ENCODE results near the gene FAM163B. TPM values are rescaled to one million over a fixed set of nuclear protein-coding genes. Genes with fewer than 3 reads are reported as not detected.

FAM163B gene
- total and polyA plus RNA-seq, 2 of the 8 experiments (the other 6 are each of a cell fraction or from before 2014, with no cell fraction given): 0.63 to 1.0 TPM

- H2BK20ac ChIP-seq (ENCODE audit: low read length): no peak overlapping the region
- 76% methylated on average over 14 of the region's 14 CpGs; no CpG with 5 or more reads in 1 of the 2 experiments for WGBS, 2 experiments (ENCODE audit: extremely low coverage in 1 of 2, insufficient coverage in 1 of 2, insufficient read length in 1 of 2, insufficient replicate concordance in 2 of 2, low coverage in 1 of 2, low lambda C conversion rate in 2 of 2, missing lambda C conversion rate in 1 of 2)
- H3K23me2 ChIP-seq (ENCODE audit: low read depth, low read length): peaks cover 4% of the 10 kb centered on the region; the same call in 1 of the 2 replicates
- H3K79me1 ChIP-seq (ENCODE audit: low read depth, low read length): peaks cover 3% of the 10 kb centered on the region
- H3K4me3 ChIP-seq (ENCODE audit: extremely low read depth in 1 of 4, insufficient read depth in 2 of 4, low read depth in 3 of 4, low read length in 4 of 4): no peak overlapping the region; a peak in 1 of 8 replicates
- H4K91ac ChIP-seq (replicated peaks; ENCODE audit: insufficient read length, low read length): no peak overlapping the region
- no peak overlapping the region for H2BK15ac ChIP-seq (ENCODE audit: low read length)
- CTCF ChIA-PET (ENCODE audit: partially characterized antibody): interaction anchor here (0.7 to 6.7 kb wide), 27 partner anchors 10 to 140 kb away, joined by 3 to 79 read pairs (median 3); partner anchors contain the start of gene ADAMTSL2
- H3K79me2 ChIP-seq (ENCODE audit: control insufficient read depth in 1 of 2, insufficient read depth in 2 of 2, low read length in 2 of 2): no peaks in the 10 kb centered on the region
- no peak overlapping the region for H3K27ac ChIP-seq (ENCODE audit: low read depth, low read length)
- H2AFZ ChIP-seq (ENCODE audit: low read length): no peak overlapping the region
- peaks cover under 1 to 8% (median 7%) of the 10 kb centered on the region in 4 experiments for H3K27me3 ChIP-seq (replicated peaks in 1 of 4; ENCODE audit: control insufficient read depth in 3 of 4, extremely low read depth in 1 of 4, insufficient read depth in 3 of 4, low read length in 3 of 4)
- no peak overlapping the region for H2AK5ac ChIP-seq (ENCODE audit: low read depth, low read length)
- POLR2A ChIA-PET (ENCODE audit: partially characterized antibody): interaction anchor here (1.5 kb wide), 1 partner anchor 39 kb away, joined by 4 read pairs; no protein-coding TSS in a partner anchor
- H3K14ac ChIP-seq (ENCODE audit: insufficient read length): no peak overlapping the region
- H3K4me2 ChIP-seq (ENCODE audit: insufficient read depth in 1 of 2, low read depth in 2 of 2, low read length in 2 of 2): no peak overlapping the region
- H3K4me1 ChIP-seq (replicated peaks in 1 of 4; ENCODE audit: control insufficient read depth in 3 of 4, insufficient read depth in 4 of 4, low read length in 3 of 4): peaks cover 0 to 4% (median 2%) of the 10 kb centered on the region in 4 experiments; a peak in 3 of 7 replicates
- no peak overlapping the region for H4K8ac ChIP-seq (ENCODE audit: extremely low read depth, insufficient read depth, low read length)
- H4K20me1 ChIP-seq (replicated peaks in 1 of 2; ENCODE audit: control insufficient read depth in 1 of 2, insufficient read depth in 2 of 2, low read length in 2 of 2): peaks cover 0 to 8% of the 10 kb centered on the region in 2 experiments
- no peak overlapping the region for H3K56ac ChIP-seq (replicated peaks; ENCODE audit: insufficient read length, low read depth, low read length)
- no peak overlapping the region; the same call in 1 of the 2 replicates for H3K18ac ChIP-seq (ENCODE audit: extremely low read depth, low read length)
- peaks cover 0 to 3% (median 0%) of the 10 kb centered on the region in 4 experiments; a peak in 1 of 8 replicates for H3K36me3 ChIP-seq (ENCODE audit: control insufficient read depth in 2 of 4, insufficient read depth in 4 of 4, low read length in 3 of 4)
- H2BK12ac ChIP-seq (ENCODE audit: low read depth, low read length): no peak overlapping the region
- H3K4ac ChIP-seq (replicated peaks; ENCODE audit: insufficient read length, low read depth, low read length): no peak overlapping the region
- H3K23ac ChIP-seq (ENCODE audit: insufficient read length): no peak overlapping the region
- H3K9ac ChIP-seq (replicated peaks in 1 of 4; ENCODE audit: extremely low read depth in 1 of 4, low read depth in 3 of 4, low read length in 3 of 4): no peak overlapping the region
- no peak overlapping the region for H2BK5ac ChIP-seq (ENCODE audit: low read depth, low read length)
- H2BK120ac ChIP-seq (replicated peaks; ENCODE audit: low read depth, low read length): no peak overlapping the region
- H4K5ac ChIP-seq (ENCODE audit: insufficient read length, low read depth, low read length): no peak overlapping the region
- peaks cover 0 to 3% of the 10 kb centered on the region in 2 experiments; a peak in 1 of 4 replicates for H3K9me3 ChIP-seq (ENCODE audit: insufficient read depth in 2 of 2, low read depth in 1 of 2, low read length in 1 of 2)
- DNase-seq (ENCODE audit: low read depth in 1 of 2, low spot score in 2 of 2) (no peak), FAIRE-seq (no peak)
- TF ChIP-seq RAD21 (IDR thresholded peaks at IDR 0.05 in 1 of 2, conservative IDR thresholded peaks at IDR 0.05 in 1 of 2; ENCODE audit: low read depth in 2 of 2, low read length in 2 of 2) (peak in 1 of 2 experiments; percentile 37; a peak in 1 of 4 replicates), CBX8 (IDR thresholded peaks at IDR 0.05; ENCODE audit: borderline replicate concordance, low read depth, low read length) (no peak), MAX (IDR thresholded peaks at IDR 0.05) (peak; percentile 19; the same call in 1 of the 2 replicates), NRF1 (IDR thresholded peaks at IDR 0.05; ENCODE audit: low read depth, low read length) (no peak), CTCF (IDR thresholded peaks at IDR 0.05; ENCODE audit: control extremely low read depth in 1 of 3, insufficient read depth in 1 of 3, low read depth in 1 of 3, low read length in 3 of 3) (peak in 2 of 3 experiments; percentile 32 to 46; a peak in 2 of 4 replicates), USF2 (IDR thresholded peaks at IDR 0.05; ENCODE audit: low read length) (no peak)
Observed at GRCh38 chr9:133603135-133603927, 5.9 kb downstream of the FAM163B start.

Measured in H1 (cell line).